HG03103 (cell line): Measurements from ENCODE around the gene HAAO.
"Not testable (repeated sequence)": the region's sequence is repeated elsewhere in the genome, so short reads cannot be mapped to it uniquely, and the experiment has no call there.

ENCODE experiments used
- ATAC-seq: cut with Tn5 transposase; IDR thresholded peaks from one replicate; pipeline ENCODE4 v1.9.1; 2021; ENCODE audit warnings: low read depth; ENCODE audit not compliant: unreplicated experiment

Gene HAAO

GRCh38 chr2:42792583-42793333 lies at the start of gene HAAO:
TSS of gene HAAO (minus strand) at chr2:42792583. CDS start at chr2:42792536, 47 bp downstream.
- ATAC-seq, result peak; percentile 25

- no peak for ATAC-seq
Observed at GRCh38 chr2:42841344-42841743, 49.0 kb upstream of the HAAO start.

GRCh38 chr2:42840760-42841159 lies 48.4 kb upstream of the HAAO start:
- no peak for ATAC-seq

- no peak for ATAC-seq
Observed at GRCh38 chr2:42839809-42840501, 47.6 kb upstream of the HAAO start.

- ATAC-seq, result no peak
Observed at GRCh38 chr2:42838133-42838532, 45.8 kb upstream of the HAAO start.

- ATAC-seq, result no peak
Observed at GRCh38 chr2:42835577-42836371, 43.4 kb upstream of the HAAO start.

- no peak for ATAC-seq
Observed at GRCh38 chr2:42834161-42834560, 41.8 kb upstream of the HAAO start.

GRCh38 chr2:42832289-42832634 lies 39.9 kb upstream of the HAAO start:
- no peak for ATAC-seq

GRCh38 chr2:42831575-42832288 lies 39.3 kb upstream of the HAAO start:
- ATAC-seq, result not testable (repeated sequence)

GRCh38 chr2:42830922-42831574 lies 38.7 kb upstream of the HAAO start:
- no peak for ATAC-seq

- no peak for ATAC-seq
Observed at GRCh38 chr2:42829671-42830440, 37.5 kb upstream of the HAAO start.

GRCh38 chr2:42828487-42829425 lies 36.4 kb upstream of the HAAO start:
- ATAC-seq, result no peak

GRCh38 chr2:42827647-42828486 lies 35.5 kb upstream of the HAAO start:
- ATAC-seq, result peak; percentile 85

- no peak for ATAC-seq
Observed at GRCh38 chr2:42826231-42826630, 33.8 kb upstream of the HAAO start.

- no peak for ATAC-seq
Observed at GRCh38 chr2:42824454-42824807, 32.0 kb upstream of the HAAO start.

- ATAC-seq, result no peak
Observed at GRCh38 chr2:42823744-42824453, 31.5 kb upstream of the HAAO start.

GRCh38 chr2:42819160-42819559 lies 26.8 kb upstream of the HAAO start:
- ATAC-seq, result no peak
